IPS-NIHi11 (cell line): ENCODE results near the gene KLHL36.
"Not testable (repeated sequence)": the region's sequence is repeated elsewhere in the genome, so short reads cannot be mapped to it uniquely, and the experiment has no call there.

Source experiments
- DNase-seq: peaks from one replicate; pipeline ENCODE4 v3.0.0; 2012; ENCODE audit warnings: mixed read lengths, low spot score

KLHL36 gene

GRCh38 chr16:84673203-84673535, 24.9 kb downstream of the KLHL36 start:
- DNase-seq = no peak

- DNase-seq = no peak
These were observed 25.2 kb downstream of the KLHL36 start for GRCh38 chr16:84673561-84673960.

- DNase-seq = no peak
These were observed 27.1 kb downstream of the KLHL36 start for GRCh38 chr16:84675423-84675822.

GRCh38 chr16:84675884-84676283, 27.6 kb downstream of the KLHL36 start:
- DNase-seq = no peak

GRCh38 chr16:84677017-84677803, 28.9 kb downstream of the KLHL36 start:
- DNase-seq = no peak

GRCh38 chr16:84677849-84678248, 29.5 kb downstream of the KLHL36 start:
- no peak for DNase-seq

GRCh38 chr16:84678541-84678940, 30.2 kb downstream of the KLHL36 start:
- no peak for DNase-seq

- DNase-seq = no peak
These were observed 32.0 kb downstream of the KLHL36 start for GRCh38 chr16:84680165-84680842.

GRCh38 chr16:84680843-84681629, 32.7 kb downstream of the KLHL36 start:
- DNase-seq = no peak

- DNase-seq = peak; percentile 52
These were observed 35.6 kb downstream of the KLHL36 start for GRCh38 chr16:84683691-84684591.

GRCh38 chr16:84684592-84684965, 36.3 kb downstream of the KLHL36 start:
- DNase-seq = no peak

GRCh38 chr16:84685210-84685609, 36.9 kb downstream of the KLHL36 start:
- DNase-seq = no peak

- DNase-seq = no peak
These were observed 38.5 kb downstream of the KLHL36 start for GRCh38 chr16:84686707-84687298.

- no peak for DNase-seq
These were observed 39.4 kb downstream of the KLHL36 start for GRCh38 chr16:84687715-84688114.

- not testable (repeated sequence) for DNase-seq
These were observed 39.9 kb downstream of the KLHL36 start for GRCh38 chr16:84688163-84688562.

GRCh38 chr16:84689111-84689510, 40.8 kb downstream of the KLHL36 start:
- no peak for DNase-seq

- DNase-seq = no peak
These were observed 41.9 kb downstream of the KLHL36 start for GRCh38 chr16:84690088-84690819.

- DNase-seq = no peak
These were observed 44.3 kb downstream of the KLHL36 start for GRCh38 chr16:84692451-84693214.

- DNase-seq = not testable (repeated sequence)
These were observed 45.6 kb downstream of the KLHL36 start for GRCh38 chr16:84693869-84694268.

GRCh38 chr16:84694980-84695379, 46.7 kb downstream of the KLHL36 start:
- DNase-seq = no peak
